Measurements from ENCODE around the gene TLL1. TPM values are rescaled to one million over a fixed set of nuclear protein-coding genes. Genes with fewer than 3 reads are reported as not detected.

Gene TLL1
- total RNA-seq, 1 experiment from 2014 or later = 0.63 TPM

- Mint-ChIP-seq H3K27ac (no peak overlapping the region), H3K27me3 (ENCODE audit: low read depth) (no peaks in the 10 kb centered on the region), H3K36me3 (no peaks in the 10 kb centered on the region), H3K4me1 (no peaks in the 10 kb centered on the region), H3K4me3 (no peak overlapping the region), H3K9me3 (no peaks in the 10 kb centered on the region)
- DNase-seq (ENCODE audit: low spot score) (no peak), ATAC-seq (no peak)
- no peak for TF ChIP-seq ARID4B (CRISPR knock-in tag; IDR thresholded peaks at IDR 0.05; ENCODE audit: borderline replicate concordance)
- TF ChIP-seq TP53 (CRISPR knock-in tag; IDR thresholded peaks at IDR 0.05) = no peak
- TF ChIP-seq USF1 (CRISPR knock-in tag; IDR thresholded peaks at IDR 0.05) = no peak
- TF ChIP-seq, protein P1, sequence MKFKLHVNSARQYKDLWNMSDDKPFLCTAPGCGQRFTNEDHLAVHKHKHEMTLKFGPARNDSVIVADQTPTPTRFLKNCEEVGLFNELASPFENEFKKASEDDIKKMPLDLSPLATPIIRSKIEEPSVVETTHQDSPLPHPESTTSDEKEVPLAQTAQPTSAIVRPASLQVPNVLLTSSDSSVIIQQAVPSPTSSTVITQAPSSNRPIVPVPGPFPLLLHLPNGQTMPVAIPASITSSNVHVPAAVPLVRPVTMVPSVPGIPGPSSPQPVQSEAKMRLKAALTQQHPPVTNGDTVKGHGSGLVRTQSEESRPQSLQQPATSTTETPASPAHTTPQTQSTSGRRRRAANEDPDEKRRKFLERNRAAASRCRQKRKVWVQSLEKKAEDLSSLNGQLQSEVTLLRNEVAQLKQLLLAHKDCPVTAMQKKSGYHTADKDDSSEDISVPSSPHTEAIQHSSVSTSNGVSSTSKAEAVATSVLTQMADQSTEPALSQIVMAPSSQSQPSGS (CRISPR knock-in tag; IDR thresholded peaks at IDR 0.05; ENCODE audit: borderline replicate concordance, low read depth) = no peak
- no peak for TF ChIP-seq ZNF317 (CRISPR knock-in tag; IDR thresholded peaks at IDR 0.05; ENCODE audit: borderline replicate concordance, low read depth)
- TF ChIP-seq, protein P2, sequence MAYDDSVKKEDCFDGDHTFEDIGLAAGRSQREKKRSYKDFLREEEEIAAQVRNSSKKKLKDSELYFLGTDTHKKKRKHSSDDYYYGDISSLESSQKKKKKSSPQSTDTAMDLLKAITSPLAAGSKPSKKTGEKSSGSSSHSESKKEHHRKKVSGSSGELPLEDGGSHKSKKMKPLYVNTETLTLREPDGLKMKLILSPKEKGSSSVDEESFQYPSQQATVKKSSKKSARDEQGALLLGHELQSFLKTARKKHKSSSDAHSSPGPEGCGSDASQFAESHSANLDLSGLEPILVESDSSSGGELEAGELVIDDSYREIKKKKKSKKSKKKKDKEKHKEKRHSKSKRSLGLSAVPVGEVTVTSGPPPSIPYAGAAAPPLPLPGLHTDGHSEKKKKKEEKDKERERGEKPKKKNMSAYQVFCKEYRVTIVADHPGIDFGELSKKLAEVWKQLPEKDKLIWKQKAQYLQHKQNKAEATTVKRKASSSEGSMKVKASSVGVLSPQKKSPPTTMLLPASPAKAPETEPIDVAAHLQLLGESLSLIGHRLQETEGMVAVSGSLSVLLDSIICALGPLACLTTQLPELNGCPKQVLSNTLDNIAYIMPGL (CRISPR knock-in tag; IDR thresholded peaks at IDR 0.05) = no peak
- TF ChIP-seq TCF7 (CRISPR knock-in tag; IDR thresholded peaks at IDR 0.05; ENCODE audit: low read depth) = no peak
- no peak for TF ChIP-seq NFATC4 (CRISPR knock-in tag; IDR thresholded peaks at IDR 0.05)
- no peak for TF ChIP-seq NR1H2 (CRISPR knock-in tag; IDR thresholded peaks at IDR 0.05)
- no peak for TF ChIP-seq MYBL2 (CRISPR knock-in tag; IDR thresholded peaks at IDR 0.05)
- TF ChIP-seq ERG (CRISPR knock-in tag; IDR thresholded peaks at IDR 0.05) = no peak
- TF ChIP-seq ZNF121 (CRISPR knock-in tag; IDR thresholded peaks at IDR 0.05) = no peak
- no peak for TF ChIP-seq TEAD1 (CRISPR knock-in tag; IDR thresholded peaks at IDR 0.05)
- TF ChIP-seq AFF4 (CRISPR knock-in tag; IDR thresholded peaks at IDR 0.05; ENCODE audit: borderline replicate concordance) = no peak
- no peak for TF ChIP-seq ZNF232 (CRISPR knock-in tag; IDR thresholded peaks at IDR 0.05)
- ChIA-PET CTCF (interaction anchor here (2.6 kb wide), 1 partner anchor 629 kb away, joined by 9 read pairs; no protein-coding TSS in a partner anchor), POLR2A (no interaction called here)
These were observed 248.9 kb downstream of the TLL1 start for GRCh38 chr4:166121897-166122296.

Data from WTC11 (cell line).